Stomach (tissue), 9 donors: ENCODE measurements around the gene EYA2. TPM values are rescaled to one million over a fixed set of nuclear protein-coding genes. Genes with fewer than 3 reads are reported as not detected.
"Not testable (repeated sequence)": the region's sequence is repeated elsewhere in the genome, so short reads cannot be mapped to it uniquely, and the experiment has no call there.

ENCODE experiments used
- DNase-seq, 2 donors: peaks; one replicate each; pipeline versions ENCODE4 v3.0.0 to v3.0.0-alpha.2; 2013 to 2019
- H3K27ac ChIP-seq, 5 donors: fragments of 200-600 bp in 4 of 5; sonication (generic) in 4 of 5; one replicate each; pipeline ENCODE4 v1.5.1; 2013 to 2019; ENCODE audit warnings: mild to moderate bottlenecking in 1 of 5, moderate library complexity in 1 of 5
- H3K27me3 ChIP-seq, 3 donors: fragments of 200-600 bp; sonication (generic); one replicate each; pipeline ENCODE4 v1.5.1; 2017 to 2019; ENCODE audit warnings: mixed run types in 1 of 3
- H3K36me3 ChIP-seq, 4 donors: fragments of 200-600 bp; sonication (generic); 1 replicate in 3 of 4; 2 replicates in 1 of 4; pipeline ENCODE4 v1.5.1; 2016 to 2019
- H3K4me1 ChIP-seq, 4 donors: fragments of 200-600 bp; sonication (generic); one replicate each; pipeline ENCODE4 v1.5.1; 2016 to 2019
- H3K4me3 ChIP-seq, 4 donors: fragments of 200-600 bp; sonication (generic) in 3 of 4; one replicate each; pipeline ENCODE4 v1.5.1; 2016 to 2019; ENCODE audit warnings: mild to moderate bottlenecking in 1 of 4
- H3K9me3 ChIP-seq, 4 donors: fragments of 200-600 bp; sonication (generic); one replicate each; pipeline ENCODE4 v1.5.1; 2016 to 2019
- EP300 ChIP-seq: sonication (generic); formaldehyde crosslinking; IDR thresholded peaks from one replicate; pipeline ENCODE4 v1.6.1; 2017; ENCODE audit warnings: antibody characterized with exemption
- POLR2A ChIP-seq, 4 donors: fragments of 450-650 bp; IDR thresholded peaks; one replicate each; pipeline ENCODE4 v1.6.1; 2016; ENCODE audit warnings: antibody characterized with exemption in 4 of 4, control low read depth in 2 of 4, mild to moderate bottlenecking in 1 of 4, moderate library complexity in 1 of 4
- POLR2AphosphoS5 ChIP-seq, 3 donors: sonication (generic); formaldehyde crosslinking; IDR thresholded peaks; one replicate each; pipeline ENCODE4 v1.6.1; 2016; ENCODE audit warnings: antibody characterized with exemption in 3 of 3
- WGBS, 5 donors: extraction: QIAGEN DNeasy Blood & Tissue Kit in 3 of 5; methylation state at CpG; one replicate each; pipeline versions ENCODE4 v1.1.5 to v1.1.7; 2013 to 2018; 5-methylcytosine and 5-hydroxymethylcytosine counted together
- intact Hi-C: fragments of 100-400 bp; cut with DNase I; formaldehyde crosslinking; loops from one replicate; pipeline ENCODE4 v1.15.1; 2023; ENCODE audit warnings: low total_unique reads
- polyA plus RNA-seq, 3 donors: library from polyadenylated mRNA; stranded (reverse); fragments of 200-250 nt; gene quantifications; one replicate each; pipeline ENCODE4 v1.2.3, GENCODE V29; 2013
- total RNA-seq, 5 donors: library from RNA; depleted of rRNA; stranded (reverse); fragments of >200 nt; gene quantifications; one replicate each; pipeline versions ENCODE4 v1.1.0 to v1.2.3, GENCODE V29; 2014 to 2016
- TF ChIP-seq, protein P1 (sequence below), 7 experiments: fragments of 450-650 bp in 4 of 7; fragments of 200-600 bp in 3 of 7; sonication (generic) in 3 of 7; IDR thresholded peaks; one replicate each; pipeline ENCODE4 v1.5.1; 2016 to 2019; ENCODE audit warnings: antibody characterized with exemption in 7 of 7, control low read depth in 2 of 7, mild to moderate bottlenecking in 1 of 7
- donor health status: healthy with polysubstance abuse.
- donor health status: Bipolar disorder and iron deficiency.
- donor health status: healthy.

EYA2 gene
- total and polyA plus RNA-seq, 8 donors = 1.8 to 86.2 (median 5.5) TPM

DNA sequence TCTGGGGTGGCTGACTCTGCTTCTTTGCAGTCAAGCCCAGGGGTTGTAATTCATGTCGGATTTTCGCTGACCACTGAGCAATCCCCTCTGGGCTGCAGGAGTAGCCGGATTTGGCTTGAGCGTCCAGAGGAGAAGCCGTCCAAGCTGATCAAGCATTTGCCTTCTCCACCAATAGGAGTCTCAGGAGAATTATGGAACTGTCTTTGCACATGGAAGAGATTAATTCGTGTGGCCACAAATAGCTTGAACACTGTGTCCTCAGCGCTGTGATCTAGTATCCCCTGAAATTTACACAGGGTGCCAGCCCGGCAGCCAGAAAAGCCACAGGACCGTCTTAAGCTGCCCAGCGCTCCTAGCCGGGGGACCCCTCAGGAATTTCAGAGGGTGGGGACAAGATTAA, 37.1 kb downstream of the EYA2 start:
- WGBS, 5 donors = 63 to 81% (median 79%) methylated on average over 4 to 11 of the region's 11 CpGs
- H3K27ac ChIP-seq = no peak overlapping the region
- H3K27me3 ChIP-seq = peaks cover 0 to 28% (median 0%) of the 10 kb centered on the region in 3 donors
- no peaks in the 10 kb centered on the region for H3K36me3 ChIP-seq
- TF ChIP-seq EP300 (no peak), POLR2AphosphoS5 (IDR thresholded peaks at IDR 0.05) (peak in 1 of 3 donors; percentile 62), POLR2A (IDR thresholded peaks at IDR 0.05) (no peak)
- TF ChIP-seq, protein P1, sequence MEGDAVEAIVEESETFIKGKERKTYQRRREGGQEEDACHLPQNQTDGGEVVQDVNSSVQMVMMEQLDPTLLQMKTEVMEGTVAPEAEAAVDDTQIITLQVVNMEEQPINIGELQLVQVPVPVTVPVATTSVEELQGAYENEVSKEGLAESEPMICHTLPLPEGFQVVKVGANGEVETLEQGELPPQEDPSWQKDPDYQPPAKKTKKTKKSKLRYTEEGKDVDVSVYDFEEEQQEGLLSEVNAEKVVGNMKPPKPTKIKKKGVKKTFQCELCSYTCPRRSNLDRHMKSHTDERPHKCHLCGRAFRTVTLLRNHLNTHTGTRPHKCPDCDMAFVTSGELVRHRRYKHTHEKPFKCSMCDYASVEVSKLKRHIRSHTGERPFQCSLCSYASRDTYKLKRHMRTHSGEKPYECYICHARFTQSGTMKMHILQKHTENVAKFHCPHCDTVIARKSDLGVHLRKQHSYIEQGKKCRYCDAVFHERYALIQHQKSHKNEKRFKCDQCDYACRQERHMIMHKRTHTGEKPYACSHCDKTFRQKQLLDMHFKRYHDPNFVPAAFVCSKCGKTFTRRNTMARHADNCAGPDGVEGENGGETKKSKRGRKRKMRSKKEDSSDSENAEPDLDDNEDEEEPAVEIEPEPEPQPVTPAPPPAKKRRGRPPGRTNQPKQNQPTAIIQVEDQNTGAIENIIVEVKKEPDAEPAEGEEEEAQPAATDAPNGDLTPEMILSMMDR (IDR thresholded peaks at IDR 0.05) = no peak
- H3K4me1 ChIP-seq = peaks cover 0 to 14% (median 0%) of the 10 kb centered on the region in 4 donors
- intact Hi-C loops = no loop called here
- DNase-seq = peak in 1 of 2 donors; percentile 20
- H3K4me3 ChIP-seq = no peak overlapping the region
- H3K9me3 ChIP-seq = no peaks in the 10 kb centered on the region

DNA sequence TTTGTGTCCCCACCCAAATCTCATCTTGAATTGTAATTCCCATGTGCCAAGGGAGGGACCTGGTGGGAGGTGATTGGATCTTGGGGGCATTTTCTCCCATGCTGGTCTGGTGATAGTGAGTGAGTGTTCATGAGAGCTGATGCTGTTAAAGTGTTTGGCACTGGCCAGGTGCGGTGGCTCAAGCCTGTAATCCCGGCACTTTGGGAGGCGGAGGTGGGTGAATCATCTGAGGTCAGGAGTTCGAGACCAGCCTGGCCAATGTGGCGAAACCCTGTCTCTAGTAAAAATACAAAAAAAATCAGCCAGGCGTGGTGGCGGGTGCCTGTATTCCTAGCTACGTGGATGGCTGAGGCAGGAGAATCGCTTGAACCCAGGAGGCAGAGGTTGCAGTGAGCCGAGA, 37.8 kb downstream of the EYA2 start:
- H3K27ac ChIP-seq, H3K36me3 ChIP-seq, intact Hi-C loops, DNase-seq, H3K9me3 ChIP-seq, H3K4me3 ChIP-seq: not testable (repeated sequence)
- Histone ChIP-seq H3K27me3 (peaks cover 0 to 27% (median 0%) of the 10 kb centered on the region in 3 donors), H3K4me1 (peaks cover 0 to 14% (median 0%) of the 10 kb centered on the region in 4 donors)
- WGBS, 5 donors = 82 to 91% (median 91%) methylated on average over 10 of the region's 10 CpGs

DNA sequence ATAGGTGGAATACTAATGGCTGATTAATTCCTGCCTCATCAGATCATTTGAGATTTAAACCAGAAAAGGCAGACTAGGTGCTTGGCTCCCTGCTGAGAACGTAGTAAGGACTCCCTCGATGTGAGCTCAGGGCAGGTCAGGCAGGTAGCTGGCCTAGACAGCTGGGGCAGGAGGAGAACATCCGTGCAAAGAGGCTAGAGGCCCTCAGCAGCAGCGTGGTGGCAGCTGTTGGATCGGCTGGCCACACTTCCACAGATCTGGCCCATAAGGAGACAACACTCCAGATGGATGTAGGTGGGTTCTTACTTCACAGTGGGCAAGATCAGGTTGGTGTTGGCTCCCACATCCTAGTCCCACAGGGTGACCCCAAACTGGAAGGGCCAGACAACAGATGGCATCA, 38.5 kb downstream of the EYA2 start:
- no peak overlapping the region for H3K4me3 ChIP-seq
- H3K27me3 ChIP-seq = peaks cover 0 to 27% (median 0%) of the 10 kb centered on the region in 3 donors
- DNase-seq = no peak

DNA sequence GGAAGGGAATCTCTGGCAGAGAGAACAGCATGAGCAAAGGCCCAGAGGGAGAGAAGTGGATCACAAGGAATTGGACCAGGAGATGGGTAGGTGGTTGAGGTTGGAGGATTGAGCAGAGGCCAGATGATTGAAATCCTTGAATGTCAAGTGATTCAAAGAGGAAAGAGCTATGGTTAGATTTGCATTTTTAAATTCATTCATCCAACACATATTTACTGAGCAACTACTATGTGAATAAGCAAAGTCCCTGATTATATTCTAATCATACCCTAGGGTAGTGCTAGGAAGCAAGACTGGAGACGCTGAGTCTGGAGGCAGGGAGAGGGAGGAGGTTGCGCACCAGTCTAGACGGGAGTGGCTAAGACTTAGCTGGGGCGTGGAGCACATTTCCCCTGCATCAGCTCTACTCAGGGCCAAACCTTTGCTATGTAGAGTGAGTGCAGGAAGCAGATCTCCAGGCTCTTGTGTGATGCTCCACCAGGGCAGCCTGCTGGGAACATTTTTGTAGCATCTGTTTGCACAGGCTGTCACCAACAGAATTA, 40.2 kb downstream of the EYA2 start:
- H3K4me1 ChIP-seq = peaks cover 0 to 14% (median 0%) of the 10 kb centered on the region in 4 donors
- WGBS, 5 donors = 65 to 79% (median 69%) methylated on average over 4 of the region's 4 CpGs
- no peak overlapping the region for H3K27ac ChIP-seq
- H3K36me3 ChIP-seq = no peaks in the 10 kb centered on the region
- H3K4me3 ChIP-seq = no peak overlapping the region
- intact Hi-C loops = no loop called here
- no peak for TF ChIP-seq POLR2A (IDR thresholded peaks at IDR 0.05)
- TF ChIP-seq EP300 = no peak
- TF ChIP-seq POLR2AphosphoS5 (IDR thresholded peaks at IDR 0.05) = no peak
- TF ChIP-seq, protein P1 (IDR thresholded peaks at IDR 0.05) = no peak
- H3K9me3 ChIP-seq = no peaks in the 10 kb centered on the region
- H3K27me3 ChIP-seq = peaks cover 0 to 27% (median 0%) of the 10 kb centered on the region in 3 donors
- no peak for DNase-seq

More for the DNA sequence above, 38.5 kb downstream of the EYA2 start:
- intact Hi-C loops = no loop called here
- 67 to 84% (median 77%) methylated on average over 5 of the region's 5 CpGs for WGBS, 5 donors
- no peaks in the 10 kb centered on the region for H3K36me3 ChIP-seq
- peaks cover 0 to 14% (median 0%) of the 10 kb centered on the region in 4 donors for H3K4me1 ChIP-seq
- no peak overlapping the region for H3K27ac ChIP-seq
- no peaks in the 10 kb centered on the region for H3K9me3 ChIP-seq
- TF ChIP-seq POLR2AphosphoS5 (IDR thresholded peaks at IDR 0.05) = no peak
- TF ChIP-seq, protein P1 (IDR thresholded peaks at IDR 0.05) = no peak

DNA sequence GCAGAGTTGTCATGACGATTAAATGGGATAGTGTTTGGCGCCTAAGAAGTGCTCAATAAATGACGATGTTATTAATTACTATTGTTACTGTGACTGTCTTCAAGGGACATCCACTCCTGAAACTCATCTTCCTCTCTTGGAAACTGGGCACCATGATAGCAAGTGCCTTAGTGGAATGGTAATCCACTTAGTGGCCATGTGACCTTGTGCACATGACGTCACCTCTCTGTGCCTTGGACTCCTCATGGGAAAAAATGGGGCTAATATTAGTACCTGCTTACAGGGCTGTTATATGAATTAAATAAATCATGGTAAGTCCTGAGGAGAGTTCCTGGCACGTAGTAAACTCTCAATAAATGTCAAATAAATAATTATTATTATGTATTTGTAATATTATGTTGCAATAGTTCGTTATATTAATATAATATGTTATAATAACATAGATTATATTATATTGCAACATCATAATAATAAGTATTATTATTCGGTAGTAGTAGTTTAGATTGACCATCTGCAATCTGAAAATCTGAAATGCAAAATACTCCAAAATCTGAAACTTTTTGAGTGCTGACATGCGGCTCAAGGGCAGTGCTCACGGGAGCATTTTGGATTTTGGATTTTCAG, 40.9 kb downstream of the EYA2 start:
- no peak overlapping the region for H3K4me3 ChIP-seq
- WGBS, 5 donors = 81 to 95% (median 91%) methylated on average over 9 of the region's 9 CpGs
- H3K27ac ChIP-seq = no peak overlapping the region
- no peaks in the 10 kb centered on the region for H3K36me3 ChIP-seq
- H3K9me3 ChIP-seq = no peaks in the 10 kb centered on the region
- H3K27me3 ChIP-seq = peaks cover 0 to 27% (median 0%) of the 10 kb centered on the region in 3 donors
- no peak for DNase-seq
- peaks cover 0 to 14% (median 0%) of the 10 kb centered on the region in 4 donors for H3K4me1 ChIP-seq
- intact Hi-C loops = no loop called here
- TF ChIP-seq, protein P1 (IDR thresholded peaks at IDR 0.05) = no peak
- TF ChIP-seq POLR2AphosphoS5 (IDR thresholded peaks at IDR 0.05) (no peak), EP300 (no peak), POLR2A (IDR thresholded peaks at IDR 0.05) (no peak)
